Mesenteric fat pad (tissue), 1 donor: Measurements from ENCODE around the gene NAV2. TPM values are rescaled to one million over a fixed set of nuclear protein-coding genes. Genes with fewer than 3 reads are reported as not detected.

ENCODE experiments used
- DNase-seq: peaks from one replicate; pipeline ENCODE4 v3.0.0-alpha.2; 2020; ENCODE audit warnings: low spot score
- long read RNA-seq: library from polyadenylated mRNA; unstranded; transcript quantifications from one replicate; pipeline ENCODE4 v2.0.0, GENCODE V29; 2020
- total RNA-seq: library from RNA; stranded (reverse); fragmentation: NEBNext Ultra II Directional; extraction: Animal tissue kit (Norgen Biotek cat#: 25700); gene quantifications from one replicate; pipeline ENCODE4 v1.2.1, GENCODE V29; 2021
- donor health status: DM: yes; HTN: yes; CAD: no.

The NAV2 gene
- 13.7 TPM for total RNA-seq
- long read RNA-seq, partial matches to known transcripts = 5 of 48 reads
- long read RNA-seq, other reads (novel, unspliced or antisense) = 43 of 48 reads

GRCh38 chr11:19712281-19713195 lies at the start of gene NAV2:
NAV2 (plus strand) TSS chr11:19712837; CDS start chr11:19713696, 859 bp downstream.
- DNase-seq = peak; percentile 97

- DNase-seq = no peak
Measured at GRCh38 chr11:19663206-19663605, 49.4 kb upstream of the NAV2 start.

- DNase-seq = no peak
Measured at GRCh38 chr11:19664886-19665548, 47.6 kb upstream of the NAV2 start.

GRCh38 chr11:19666951-19667350 lies 45.7 kb upstream of the NAV2 start:
- DNase-seq = no peak

- DNase-seq = no peak
Measured at GRCh38 chr11:19669511-19669910, 43.1 kb upstream of the NAV2 start.

- no peak for DNase-seq
Measured at GRCh38 chr11:19670030-19670791, 42.4 kb upstream of the NAV2 start.

- no peak for DNase-seq
Measured at GRCh38 chr11:19672586-19673206, 39.9 kb upstream of the NAV2 start.

- no peak for DNase-seq
Measured at GRCh38 chr11:19673924-19674729, 38.5 kb upstream of the NAV2 start.

GRCh38 chr11:19674836-19675235 lies 37.8 kb upstream of the NAV2 start:
- no peak for DNase-seq

- DNase-seq = no peak
Measured at GRCh38 chr11:19675397-19675796, 37.2 kb upstream of the NAV2 start.

GRCh38 chr11:19676475-19677380 lies 35.9 kb upstream of the NAV2 start:
- no peak for DNase-seq

- no peak for DNase-seq
Measured at GRCh38 chr11:19677381-19678080, 35.1 kb upstream of the NAV2 start.

- DNase-seq = peak; percentile 93
Measured at GRCh38 chr11:19679952-19680828, 32.4 kb upstream of the NAV2 start.

GRCh38 chr11:19680829-19681368 lies 31.7 kb upstream of the NAV2 start:
- no peak for DNase-seq

GRCh38 chr11:19683141-19683805 lies 29.4 kb upstream of the NAV2 start:
- no peak for DNase-seq

GRCh38 chr11:19683862-19684491 lies 28.7 kb upstream of the NAV2 start:
- DNase-seq = no peak
